BLaER1 (cell line): ENCODE data around the gene LHX2.
A peak's percentile ranks its signal among the peaks of the same experiment; 100 is the strongest.
"Not testable (repeated sequence)": the region's sequence is repeated elsewhere in the genome, so short reads cannot be mapped to it uniquely, and the experiment has no call there.

ENCODE experiments used
- H3K27ac ChIP-seq: shearing (Covaris generic); formaldehyde crosslinking; 2 replicates; pipeline ENCODE4 v1.8.1; 2022
- H3K27me3 ChIP-seq: shearing (Covaris generic); formaldehyde crosslinking; 2 replicates; pipeline ENCODE4 v1.8.1; 2022
- H3K36me3 ChIP-seq: shearing (Covaris generic); formaldehyde crosslinking; 2 replicates; pipeline ENCODE4 v1.8.1; 2022
- H3K4me1 ChIP-seq: shearing (Covaris generic); formaldehyde crosslinking; 2 replicates; pipeline ENCODE4 v1.8.1; 2022
- H3K4me2 ChIP-seq: shearing (Covaris generic); formaldehyde crosslinking; 2 replicates; pipeline ENCODE4 v1.8.1; 2022
- H3K4me3 ChIP-seq: shearing (Covaris generic); formaldehyde crosslinking; 2 replicates; pipeline ENCODE4 v1.8.1; 2022
- H3K9ac ChIP-seq: shearing (Covaris generic); formaldehyde crosslinking; 2 replicates; pipeline ENCODE4 v1.8.1; 2022
- H3K9me3 ChIP-seq: shearing (Covaris generic); formaldehyde crosslinking; 2 replicates; pipeline ENCODE4 v1.8.1; 2022
- H4K20me1 ChIP-seq: shearing (Covaris generic); formaldehyde crosslinking; 2 replicates; pipeline ENCODE4 v1.8.1; 2022
- Cebpa-rat ChIP-seq: shearing (Covaris generic); IDR thresholded peaks from 2 replicates; pipeline ENCODE4 v1.8.1; 2022

Gene LHX2

GRCh38 chr9:124011460-124012301 is at the start of gene LHX2:
TSS of gene LHX2 (plus strand) at chr9:124011768. CDS start at chr9:124012349, 581 bp downstream.
- H3K4me3 ChIP-seq, result peak within 1 kb of the TSS; percentile 58
- peaks cover 31% of the 10 kb centered on the region for H3K4me1 ChIP-seq
- H3K27me3 ChIP-seq, result peaks cover 100% of the 10 kb centered on the region
- no peak within 1 kb of the TSS for H3K9ac ChIP-seq
- H3K27ac ChIP-seq, result no peak within 1 kb of the TSS
- H3K4me2 ChIP-seq, result peak within 1 kb of the TSS; percentile 73
- TF ChIP-seq Cebpa-rat, result no peak
- H3K36me3 ChIP-seq, result no peaks in the 10 kb centered on the region
- H4K20me1 ChIP-seq, result peaks cover 95% of the 10 kb centered on the region
- peaks cover 13% of the 10 kb centered on the region for H3K9me3 ChIP-seq

- Histone ChIP-seq H3K27me3 (no peaks in the 10 kb centered on the region), H3K4me3 (no peak overlapping the region), H3K9me3 (0 out of 2 replicates have a peak, but pooled peaks cover 5% of the 10 kb centered on the region), H3K36me3 (no peaks in the 10 kb centered on the region), H3K4me2 (peak overlapping the region; percentile 58), H4K20me1 (no peaks in the 10 kb centered on the region), H3K27ac (no peak overlapping the region), H3K4me1 (peaks cover 25% of the 10 kb centered on the region), H3K9ac (no peak overlapping the region)
- no peak for TF ChIP-seq Cebpa-rat
Measured at GRCh38 chr9:123964761-123965160, 46.8 kb upstream of the LHX2 start.

- TF ChIP-seq Cebpa-rat, result no peak
- peak overlapping the region; percentile 58 for H3K4me2 ChIP-seq
- H3K4me3 ChIP-seq, result no peak overlapping the region
- H3K9ac ChIP-seq, result no peak overlapping the region
- H3K36me3 ChIP-seq, result no peaks in the 10 kb centered on the region
- H3K4me1 ChIP-seq, result peaks cover 25% of the 10 kb centered on the region
- no peaks in the 10 kb centered on the region for H4K20me1 ChIP-seq
- no peaks in the 10 kb centered on the region for H3K27me3 ChIP-seq
- H3K9me3 ChIP-seq, result peaks cover 5% of the 10 kb centered on the region; the same call in 1 of the 2 replicates
- no peak overlapping the region for H3K27ac ChIP-seq
Measured at GRCh38 chr9:123965801-123966686, 45.5 kb upstream of the LHX2 start.

GRCh38 chr9:123967323-123967722 is 44.2 kb upstream of the LHX2 start:
- no peaks in the 10 kb centered on the region for H3K36me3 ChIP-seq
- no peak overlapping the region for H3K9ac ChIP-seq
- TF ChIP-seq Cebpa-rat, result no peak
- no peaks in the 10 kb centered on the region for H3K27me3 ChIP-seq
- H4K20me1 ChIP-seq, result no peaks in the 10 kb centered on the region
- peaks cover 14% of the 10 kb centered on the region; the same call in 1 of the 2 replicates for H3K9me3 ChIP-seq
- H3K4me2 ChIP-seq, result no peak overlapping the region
- peaks cover 25% of the 10 kb centered on the region for H3K4me1 ChIP-seq
- H3K4me3 ChIP-seq, result no peak overlapping the region
- no peak overlapping the region for H3K27ac ChIP-seq

GRCh38 chr9:123972618-123973017 is 39.0 kb upstream of the LHX2 start:
- Histone ChIP-seq H3K4me3 (no peak overlapping the region), H3K27me3 (no peaks in the 10 kb centered on the region), H3K27ac (no peak overlapping the region), H3K9me3 (peaks cover 27% of the 10 kb centered on the region; the same call in 1 of the 2 replicates), H4K20me1 (no peaks in the 10 kb centered on the region), H3K9ac (no peak overlapping the region), H3K4me2 (no peak overlapping the region), H3K4me1 (no peaks in the 10 kb centered on the region), H3K36me3 (no peaks in the 10 kb centered on the region)
- TF ChIP-seq Cebpa-rat, result no peak

GRCh38 chr9:123973590-123974223 is 37.9 kb upstream of the LHX2 start:
- H3K4me1 ChIP-seq, result no peaks in the 10 kb centered on the region
- no peak overlapping the region for H3K27ac ChIP-seq
- no peak for TF ChIP-seq Cebpa-rat
- H3K27me3 ChIP-seq, result no peaks in the 10 kb centered on the region
- no peak overlapping the region for H3K9ac ChIP-seq
- no peak overlapping the region for H3K4me3 ChIP-seq
- H3K4me2 ChIP-seq, result no peak overlapping the region
- H3K36me3 ChIP-seq, result no peaks in the 10 kb centered on the region
- no peaks in the 10 kb centered on the region for H4K20me1 ChIP-seq
- H3K9me3 ChIP-seq, result peaks cover 27% of the 10 kb centered on the region; the same call in 1 of the 2 replicates

- Histone ChIP-seq H4K20me1 (no peaks in the 10 kb centered on the region), H3K4me1 (no peaks in the 10 kb centered on the region), H3K9ac (no peak overlapping the region), H3K4me2 (no peak overlapping the region), H3K27me3 (no peaks in the 10 kb centered on the region), H3K27ac (no peak overlapping the region), H3K4me3 (no peak overlapping the region), H3K9me3 (peaks cover 22% of the 10 kb centered on the region; the same call in 1 of the 2 replicates), H3K36me3 (no peaks in the 10 kb centered on the region)
- TF ChIP-seq Cebpa-rat, result no peak
Measured at GRCh38 chr9:123974471-123974870, 37.1 kb upstream of the LHX2 start.

- H3K27ac ChIP-seq, result no peak overlapping the region
- H3K36me3 ChIP-seq, result no peaks in the 10 kb centered on the region
- no peak overlapping the region for H3K4me3 ChIP-seq
- no peaks in the 10 kb centered on the region for H3K27me3 ChIP-seq
- peaks cover 22% of the 10 kb centered on the region; the same call in 1 of the 2 replicates for H3K9me3 ChIP-seq
- no peaks in the 10 kb centered on the region for H4K20me1 ChIP-seq
- no peak for TF ChIP-seq Cebpa-rat
- no peaks in the 10 kb centered on the region for H3K4me1 ChIP-seq
- no peak overlapping the region for H3K9ac ChIP-seq
- no peak overlapping the region for H3K4me2 ChIP-seq
Measured at GRCh38 chr9:123975871-123976270, 35.7 kb upstream of the LHX2 start.

GRCh38 chr9:123976579-123976978 is 35.0 kb upstream of the LHX2 start:
- not testable (repeated sequence) for H4K20me1 ChIP-seq, H3K4me2 ChIP-seq, H3K27ac ChIP-seq, H3K36me3 ChIP-seq, H3K27me3 ChIP-seq, H3K9ac ChIP-seq, H3K4me1 ChIP-seq, H3K4me3 ChIP-seq
- H3K9me3 ChIP-seq, result peaks cover 20% of the 10 kb centered on the region; the same call in 1 of the 2 replicates
